ENCODE measurements around the gene ZFYVE19.

The ZFYVE19 gene, protein sequence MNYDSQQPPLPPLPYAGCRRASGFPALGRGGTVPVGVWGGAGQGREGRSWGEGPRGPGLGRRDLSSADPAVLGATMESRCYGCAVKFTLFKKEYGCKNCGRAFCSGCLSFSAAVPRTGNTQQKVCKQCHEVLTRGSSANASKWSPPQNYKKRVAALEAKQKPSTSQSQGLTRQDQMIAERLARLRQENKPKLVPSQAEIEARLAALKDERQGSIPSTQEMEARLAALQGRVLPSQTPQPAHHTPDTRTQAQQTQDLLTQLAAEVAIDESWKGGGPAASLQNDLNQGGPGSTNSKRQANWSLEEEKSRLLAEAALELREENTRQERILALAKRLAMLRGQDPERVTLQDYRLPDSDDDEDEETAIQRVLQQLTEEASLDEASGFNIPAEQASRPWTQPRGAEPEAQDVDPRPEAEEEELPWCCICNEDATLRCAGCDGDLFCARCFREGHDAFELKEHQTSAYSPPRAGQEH

GRCh38 chr15:40807028-40807887 lies at the start of gene ZFYVE19, which contains the start of gene DNAJC17:
Gene ZFYVE19, plus strand, starts transcription at chr15:40807089. Its CDS starts 501 bp downstream, at chr15:40807590.
Gene DNAJC17, minus strand, starts transcription at chr15:40807473. Its CDS starts 27 bp downstream, at chr15:40807446.
- peak; percentile 90 for DNase-seq (ENCODE audit: low spot score)

DNA sequence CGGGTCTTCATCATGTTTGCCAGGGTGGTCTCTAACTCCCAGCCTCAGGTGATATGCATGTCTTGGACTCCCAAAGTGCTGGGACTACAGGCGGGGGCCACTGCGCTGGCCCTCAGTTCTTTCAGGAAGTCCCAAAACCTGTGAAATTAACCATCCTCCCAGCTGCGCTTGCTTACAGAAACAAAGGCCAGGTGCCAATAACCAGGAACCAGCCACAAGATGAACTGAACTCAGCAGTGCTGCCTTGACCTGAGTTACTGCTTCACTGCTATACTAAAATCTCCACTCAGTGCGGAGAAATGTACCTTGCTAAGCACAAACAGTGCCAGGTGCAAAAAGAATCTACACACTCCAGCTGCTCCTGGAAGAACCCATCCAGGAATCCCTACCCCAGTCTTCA lies 46.9 kb upstream of the ZFYVE19 start:
- no peak for DNase-seq (ENCODE audit: low spot score)

GRCh38 chr15:40762919-40763800 lies 43.7 kb upstream of the ZFYVE19 start:
- DNase-seq (ENCODE audit: low spot score): peak; percentile 72

GRCh38 chr15:40763801-40764628 lies 42.9 kb upstream of the ZFYVE19 start, which contains the start of gene GCHFR:
Gene GCHFR, plus strand, starts transcription at chr15:40764068. Its CDS starts 113 bp downstream, at chr15:40764181.
- DNase-seq (ENCODE audit: low spot score): peak; percentile 79

DNA sequence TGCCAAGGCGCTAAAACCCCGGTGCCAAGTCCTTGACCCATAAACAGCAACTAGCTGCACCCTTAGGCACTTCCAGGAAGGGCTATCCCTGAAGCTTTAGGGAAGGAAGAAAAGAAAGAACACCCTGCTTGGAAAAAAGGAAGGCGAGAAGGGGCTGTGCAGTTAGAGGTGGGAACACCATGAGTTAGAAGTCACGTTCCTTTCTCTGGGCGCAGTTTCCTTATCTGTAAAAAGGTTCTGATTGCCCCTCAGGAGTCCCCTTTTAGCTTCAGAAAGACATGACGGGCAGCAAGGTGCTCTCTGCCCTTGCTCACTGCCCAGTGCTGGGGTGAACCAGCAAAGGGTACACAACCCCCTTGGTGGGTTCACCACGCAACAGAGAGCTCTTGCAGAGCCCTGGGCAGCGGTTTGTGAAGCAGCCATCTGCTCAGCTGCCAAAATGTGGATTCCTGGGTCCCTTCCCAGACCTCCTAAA lies 42.2 kb upstream of the ZFYVE19 start:
- DNase-seq (ENCODE audit: low spot score): no peak

GRCh38 chr15:40766194-40766815 lies 40.6 kb upstream of the ZFYVE19 start:
- DNase-seq (ENCODE audit: low spot score): no peak

- no peak for DNase-seq (ENCODE audit: low spot score)
Observed at GRCh38 chr15:40766906-40767837, 39.7 kb upstream of the ZFYVE19 start.

DNA sequence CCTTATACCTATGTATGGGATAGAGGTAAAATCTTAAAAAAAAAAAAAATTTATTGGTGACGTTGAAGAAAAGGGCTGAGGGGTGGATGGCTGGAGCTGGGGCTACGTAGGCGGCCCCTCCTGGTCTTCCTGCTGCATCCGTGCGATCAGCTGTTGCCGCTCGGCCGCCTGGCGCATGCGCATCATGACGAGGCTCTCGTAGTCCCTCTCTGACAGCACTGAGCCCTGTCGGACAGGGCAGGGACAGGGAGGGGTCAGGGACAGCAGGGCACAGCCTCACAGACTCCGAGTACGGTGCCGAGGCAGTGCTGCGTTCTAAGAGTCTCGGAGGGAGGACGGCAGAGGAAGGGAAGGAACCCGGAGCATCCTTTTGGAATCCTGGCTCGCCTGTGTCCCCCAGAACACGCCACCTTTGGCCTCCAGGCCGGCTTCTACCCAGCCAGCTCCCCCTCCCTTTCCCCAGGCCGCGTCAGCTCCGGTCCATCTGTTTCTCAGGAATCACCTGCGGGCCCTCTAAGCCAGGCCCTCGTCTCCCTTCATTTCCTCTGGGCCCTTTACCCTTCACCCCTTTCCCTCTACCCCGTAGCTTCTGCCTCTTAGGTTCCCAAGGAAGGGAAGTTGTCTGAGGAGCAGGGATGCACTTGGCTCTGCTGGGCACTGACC lies 38.9 kb upstream of the ZFYVE19 start:
- DNase-seq (ENCODE audit: low spot score): no peak

GRCh38 chr15:40768521-40769273 lies 38.2 kb upstream of the ZFYVE19 start:
- DNase-seq (ENCODE audit: low spot score): peak; percentile 71

GRCh38 chr15:40769274-40770146 lies 37.4 kb upstream of the ZFYVE19 start, which contains the start of gene C15orf62:
Gene C15orf62, plus strand, starts transcription at chr15:40769980. Its CDS starts 516 bp downstream, at chr15:40770496.
- DNase-seq (ENCODE audit: low spot score): peak; percentile 87

- peak; percentile 60 for DNase-seq (ENCODE audit: low spot score)
Observed at GRCh38 chr15:40770147-40770721, 36.7 kb upstream of the ZFYVE19 start.

DNA sequence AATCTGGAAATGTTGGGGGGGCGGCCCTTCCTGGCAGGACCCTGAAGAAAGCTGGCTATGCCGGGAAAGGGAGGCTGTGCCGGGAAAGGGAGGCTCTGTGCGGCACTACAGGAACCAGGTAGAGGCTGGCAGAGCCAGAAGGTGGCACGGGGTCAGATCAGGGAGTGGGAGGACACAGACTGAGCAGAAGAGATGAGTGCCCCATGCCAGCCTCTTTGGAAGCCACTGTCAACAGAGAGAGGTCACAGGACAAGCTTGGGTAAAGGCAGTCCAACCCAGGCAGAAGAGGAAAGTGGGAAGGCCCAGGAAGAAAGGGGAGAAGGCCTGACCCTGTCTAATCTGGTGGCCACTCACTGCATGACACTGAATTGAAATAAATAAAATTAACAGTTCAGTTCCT lies 35.6 kb upstream of the ZFYVE19 start:
- DNase-seq (ENCODE audit: low spot score): no peak

DNA sequence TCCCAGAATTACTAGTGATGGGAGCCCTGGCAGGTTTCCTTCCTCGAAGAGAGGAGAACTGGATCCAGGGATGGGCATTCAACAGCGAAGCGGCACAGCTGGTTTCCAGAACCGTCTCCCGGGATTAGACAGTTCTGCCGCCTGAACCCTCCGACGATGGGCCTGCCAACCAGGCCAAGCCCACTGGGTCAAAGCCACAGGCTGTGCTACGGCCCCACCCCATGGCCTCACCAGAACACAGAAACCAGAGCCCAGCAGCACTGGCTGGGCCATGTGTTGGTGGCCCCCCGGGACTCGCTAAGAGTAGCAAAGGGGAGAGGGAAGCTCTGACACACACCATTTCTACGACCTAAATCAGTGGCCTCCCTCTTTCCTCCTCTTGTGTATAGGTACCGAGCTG lies 34.9 kb upstream of the ZFYVE19 start:
- DNase-seq (ENCODE audit: low spot score): no peak

DNA sequence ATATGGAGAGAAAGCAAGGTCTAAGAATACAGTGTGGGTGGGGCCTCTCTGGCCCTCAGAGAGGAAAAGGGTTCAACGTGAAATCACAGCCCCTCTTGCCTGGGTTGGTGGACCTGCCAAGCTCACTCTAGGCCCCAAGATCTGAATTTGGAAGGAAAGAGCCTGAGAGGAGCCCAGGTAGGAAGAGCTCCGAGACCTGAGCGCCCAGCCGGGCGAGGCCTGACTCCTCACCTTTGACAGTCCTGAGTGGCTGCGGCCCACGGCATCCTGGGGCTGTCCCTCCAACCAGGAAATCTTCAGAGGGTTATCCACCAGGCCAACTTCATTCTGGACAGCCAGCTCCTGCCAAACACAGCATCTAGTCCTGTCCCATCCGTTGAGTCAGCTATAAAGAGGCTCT lies 33.4 kb upstream of the ZFYVE19 start:
- DNase-seq (ENCODE audit: low spot score): no peak

DNA sequence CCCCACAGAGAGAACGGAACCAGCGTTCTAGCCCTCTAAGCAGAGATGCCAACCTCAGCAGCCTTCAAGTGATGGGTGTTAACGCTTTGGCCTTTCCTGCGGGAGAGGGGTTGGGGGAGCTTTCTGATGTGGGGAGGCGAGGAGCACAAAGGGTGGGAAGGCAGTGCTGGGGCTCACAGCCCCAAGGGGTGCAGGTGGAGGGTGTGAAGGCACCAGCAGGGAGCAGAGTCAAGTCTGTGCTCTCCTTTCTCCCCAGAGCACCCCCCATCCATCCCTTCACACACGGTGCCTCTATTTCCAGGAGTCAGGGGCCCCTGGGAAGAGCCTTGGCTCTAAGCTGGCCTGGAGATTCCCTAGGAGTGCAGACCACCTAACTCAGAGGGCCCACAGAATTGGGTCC lies 33.0 kb upstream of the ZFYVE19 start:
- no peak for DNase-seq (ENCODE audit: low spot score)

GRCh38 chr15:40775007-40775406 lies 31.9 kb upstream of the ZFYVE19 start:
- no peak for DNase-seq (ENCODE audit: low spot score)
